HFFc6 (cell line): Measurements from ENCODE around the gene CD59. TPM values are rescaled to one million over a fixed set of nuclear protein-coding genes. Genes with fewer than 3 reads are reported as not detected.

Source experiments
- DNase-seq: peaks from one replicate; pipeline ENCODE4 v3.0.0-alpha.2; 2018
- H3K27ac Mint-ChIP-seq: 2 replicates; pipeline ENCODE4 v1.8.0; 2020; ENCODE audit warnings: mild to moderate bottlenecking, mixed read lengths
- H3K27me3 Mint-ChIP-seq: 2 replicates; pipeline ENCODE4 v1.8.0; 2021; ENCODE audit warnings: mild to moderate bottlenecking, moderate library complexity, mixed read lengths; ENCODE audit not compliant: insufficient read depth
- H3K36me3 Mint-ChIP-seq: 2 replicates; pipeline ENCODE4 v1.8.0; 2021; ENCODE audit warnings: low read depth, mixed read lengths
- H3K4me1 Mint-ChIP-seq: 2 replicates; pipeline ENCODE4 v1.8.0; 2020; ENCODE audit warnings: low read depth, mixed read lengths
- H3K4me3 Mint-ChIP-seq: 2 replicates; pipeline ENCODE4 v1.8.0; 2020; ENCODE audit warnings: mild to moderate bottlenecking, moderate library complexity, mixed read lengths
- H3K9me3 Mint-ChIP-seq: 2 replicates; pipeline ENCODE4 v1.8.0; 2020; ENCODE audit warnings: mild to moderate bottlenecking, mixed read lengths
- total RNA-seq, 6 experiments: library from RNA; stranded (reverse); fragmentation: NEBNext Ultra II Directional; extraction: Animal tissue kit (Norgen Biotek cat#: 25700); gene quantifications; 2 replicates in 1 of 6; 3 replicates in 5 of 6; pipeline ENCODE4 v1.2.3, GENCODE V29; 2021
- TF ChIP-seq, protein P1 (sequence below): fragments of 200-600 bp; sonication (generic); IDR thresholded peaks from 2 replicates; pipeline ENCODE4 v1.5.0; 2021; ENCODE audit warnings: antibody characterized with exemption, mild to moderate bottlenecking

Gene CD59
- total RNA-seq, 6 experiments from 2014 or later, result 1,095 to 1,408 (median 1,232) TPM

DNA sequence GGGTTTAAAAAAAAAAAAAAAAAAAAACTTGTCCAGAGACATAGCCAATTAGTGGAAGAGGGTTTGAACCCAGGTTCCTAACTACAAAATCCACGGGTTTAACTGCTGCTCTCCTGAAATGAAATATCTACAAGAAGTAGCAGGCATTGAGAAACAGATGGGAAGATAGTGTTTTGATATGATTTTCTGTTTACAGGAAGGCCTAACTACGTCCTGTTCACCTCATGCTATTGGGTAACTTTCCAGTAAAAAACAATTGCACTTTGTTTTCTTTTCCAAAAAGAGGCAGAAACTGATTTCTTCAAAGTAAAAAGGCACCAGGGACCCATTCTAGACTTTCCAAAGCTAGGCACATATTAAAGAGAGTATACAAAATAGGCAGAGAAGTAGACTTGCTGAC lies 29.7 kb downstream of the CD59 start:
- DNase-seq, result no peak
- Mint-ChIP-seq H3K36me3 (peaks cover 42% of the 10 kb centered on the region), H3K4me1 (peaks cover 86% of the 10 kb centered on the region), H3K27me3 (no peaks in the 10 kb centered on the region; the same call in none of the 2 replicates), H3K9me3 (no peaks in the 10 kb centered on the region), H3K4me3 (no peak overlapping the region), H3K27ac (peak overlapping the region; percentile 57)
- TF ChIP-seq, protein P1, sequence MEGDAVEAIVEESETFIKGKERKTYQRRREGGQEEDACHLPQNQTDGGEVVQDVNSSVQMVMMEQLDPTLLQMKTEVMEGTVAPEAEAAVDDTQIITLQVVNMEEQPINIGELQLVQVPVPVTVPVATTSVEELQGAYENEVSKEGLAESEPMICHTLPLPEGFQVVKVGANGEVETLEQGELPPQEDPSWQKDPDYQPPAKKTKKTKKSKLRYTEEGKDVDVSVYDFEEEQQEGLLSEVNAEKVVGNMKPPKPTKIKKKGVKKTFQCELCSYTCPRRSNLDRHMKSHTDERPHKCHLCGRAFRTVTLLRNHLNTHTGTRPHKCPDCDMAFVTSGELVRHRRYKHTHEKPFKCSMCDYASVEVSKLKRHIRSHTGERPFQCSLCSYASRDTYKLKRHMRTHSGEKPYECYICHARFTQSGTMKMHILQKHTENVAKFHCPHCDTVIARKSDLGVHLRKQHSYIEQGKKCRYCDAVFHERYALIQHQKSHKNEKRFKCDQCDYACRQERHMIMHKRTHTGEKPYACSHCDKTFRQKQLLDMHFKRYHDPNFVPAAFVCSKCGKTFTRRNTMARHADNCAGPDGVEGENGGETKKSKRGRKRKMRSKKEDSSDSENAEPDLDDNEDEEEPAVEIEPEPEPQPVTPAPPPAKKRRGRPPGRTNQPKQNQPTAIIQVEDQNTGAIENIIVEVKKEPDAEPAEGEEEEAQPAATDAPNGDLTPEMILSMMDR, result no peak

DNA sequence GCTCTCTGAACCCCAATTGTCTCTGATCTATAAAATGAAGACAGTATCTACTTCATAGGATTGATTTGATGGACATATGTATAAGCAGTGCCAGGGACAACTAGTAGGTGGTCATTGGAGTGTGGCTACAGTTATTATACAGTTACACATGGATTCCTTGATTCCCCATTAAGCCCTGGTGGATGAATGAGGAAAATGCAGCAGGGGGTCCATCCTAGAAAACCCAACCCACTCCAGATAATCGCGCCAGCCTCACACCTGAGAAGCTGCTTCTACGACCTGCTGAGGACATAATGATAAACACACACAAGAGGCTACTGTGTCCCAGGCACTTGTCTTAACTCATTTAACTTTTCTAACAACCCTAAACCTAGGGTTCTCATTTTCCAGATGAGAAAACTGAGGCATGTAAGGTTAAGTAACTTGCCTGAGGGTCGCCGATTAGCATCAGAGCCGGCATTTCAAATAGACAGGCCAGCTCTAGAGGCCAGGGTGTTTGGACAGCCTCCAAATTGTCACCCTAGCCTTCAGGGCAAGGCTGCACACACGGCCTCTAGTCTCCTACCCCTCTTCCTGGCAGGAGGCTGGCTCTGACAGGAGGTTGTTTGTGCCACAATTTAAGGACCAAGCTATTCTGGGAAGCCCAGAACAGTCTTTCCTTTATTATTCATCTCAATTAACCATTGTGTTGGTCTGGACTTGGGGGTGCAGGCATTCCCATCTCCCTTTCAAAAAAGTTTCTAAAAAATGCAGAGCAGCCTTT lies 31.8 kb downstream of the CD59 start:
- peaks cover 91% of the 10 kb centered on the region for H3K4me1 Mint-ChIP-seq
- no peaks in the 10 kb centered on the region for H3K9me3 Mint-ChIP-seq
- H3K36me3 Mint-ChIP-seq, result peaks cover 27% of the 10 kb centered on the region
- no peak for DNase-seq
- peak overlapping the region; percentile 79 for H3K27ac Mint-ChIP-seq
- H3K4me3 Mint-ChIP-seq, result peak overlapping the region; percentile 17; the same call in 1 of the 2 replicates
- TF ChIP-seq, protein P1, result peak; percentile 41
- H3K27me3 Mint-ChIP-seq, result peaks cover 5% of the 10 kb centered on the region

DNA sequence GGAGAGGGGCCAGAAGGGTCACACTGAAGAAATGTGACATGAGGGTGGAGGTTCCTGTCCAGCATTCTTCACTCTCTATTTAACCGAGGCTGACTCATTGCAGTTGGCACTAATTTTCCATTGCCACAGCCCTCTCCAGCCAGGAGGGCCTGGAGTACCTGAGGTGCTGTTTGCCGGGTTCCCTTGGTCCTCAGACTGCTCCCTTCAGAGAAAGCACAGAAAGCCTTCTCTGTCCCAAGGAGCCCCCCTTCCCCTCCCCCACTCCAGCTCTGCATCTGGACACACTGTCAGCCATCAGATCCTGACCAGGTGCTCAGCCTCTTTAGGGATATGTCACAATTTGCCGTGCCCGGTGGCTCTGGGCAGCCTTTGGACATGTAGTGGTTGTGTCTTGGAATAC lies 32.4 kb downstream of the CD59 start:
- peaks cover 20% of the 10 kb centered on the region for H3K36me3 Mint-ChIP-seq
- no peak overlapping the region for H3K4me3 Mint-ChIP-seq
- TF ChIP-seq, protein P1, result no peak
- no peak for DNase-seq
- H3K27me3 Mint-ChIP-seq, result peaks cover 5% of the 10 kb centered on the region
- H3K9me3 Mint-ChIP-seq, result no peaks in the 10 kb centered on the region
- peaks cover 88% of the 10 kb centered on the region for H3K4me1 Mint-ChIP-seq
- H3K27ac Mint-ChIP-seq, result peak overlapping the region; percentile 79

DNA sequence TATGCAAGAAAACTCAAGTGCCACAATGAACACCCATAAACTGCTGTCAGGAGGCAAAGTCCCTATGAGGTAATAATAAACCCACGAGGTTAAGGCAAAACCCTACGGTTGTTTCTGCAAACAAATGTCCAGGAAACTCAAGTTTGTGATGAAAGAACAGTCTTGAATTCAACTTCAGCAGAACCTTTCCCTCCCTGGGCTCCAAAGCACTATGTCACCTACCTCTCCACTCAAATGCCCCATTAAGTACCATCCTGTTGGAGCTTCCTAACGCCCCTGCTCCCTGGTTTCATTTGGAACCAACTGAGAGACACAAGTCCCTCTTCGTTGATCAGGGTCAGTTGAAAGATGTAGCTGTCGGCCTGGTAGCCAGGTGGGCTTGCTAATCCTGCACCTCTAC lies 33.0 kb downstream of the CD59 start:
- Mint-ChIP-seq H3K36me3 (peaks cover 16% of the 10 kb centered on the region; the same call in 1 of the 2 replicates), H3K4me3 (no peak overlapping the region; the same call in 1 of the 2 replicates), H3K27ac (peak overlapping the region; percentile 79), H3K27me3 (peaks cover 5% of the 10 kb centered on the region), H3K4me1 (peaks cover 83% of the 10 kb centered on the region), H3K9me3 (no peaks in the 10 kb centered on the region)
- no peak for DNase-seq
- TF ChIP-seq, protein P1, result no peak

DNA sequence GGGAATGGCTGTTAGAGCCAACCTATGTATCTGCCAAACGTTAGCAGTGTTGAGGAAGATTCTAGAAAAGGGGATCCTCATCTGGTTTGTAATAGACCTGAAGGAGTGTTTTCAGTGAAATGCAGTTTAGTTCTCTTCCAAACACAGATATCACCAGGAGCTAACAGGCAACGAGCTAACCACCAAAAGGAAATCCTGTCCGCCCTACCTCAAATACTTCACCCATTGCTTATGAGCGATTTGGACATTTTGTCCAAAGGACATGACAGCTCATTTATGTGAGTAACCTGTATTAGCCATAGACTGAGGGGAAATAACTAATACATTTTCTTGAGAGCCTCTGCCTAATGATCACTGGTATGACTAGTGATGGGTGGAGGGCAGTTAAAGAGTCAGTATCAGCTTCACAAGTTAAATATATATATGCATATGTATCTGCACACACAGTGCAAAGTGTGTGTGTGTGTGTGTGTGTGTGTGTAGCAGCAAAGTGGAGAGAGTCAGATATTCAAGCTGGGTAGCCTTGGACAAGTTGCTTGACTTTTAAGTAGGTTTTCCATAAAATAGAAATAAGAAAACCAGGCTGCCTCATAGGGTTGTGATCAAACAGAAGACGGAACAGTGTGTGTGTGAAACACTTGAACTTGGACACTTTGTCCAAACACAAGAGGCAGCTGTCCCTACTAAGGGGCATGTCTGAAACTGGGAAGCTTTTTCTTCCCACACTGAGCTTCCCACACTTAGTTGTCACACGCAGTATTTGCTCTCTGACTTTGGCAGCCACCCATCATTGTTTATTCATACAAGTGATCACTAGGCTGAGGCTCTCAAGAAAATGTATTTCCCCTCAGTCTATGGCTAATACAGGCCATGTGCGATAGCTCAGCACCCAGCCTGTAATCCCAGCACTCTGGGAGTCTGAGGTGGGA lies 34.7 kb downstream of the CD59 start:
- Mint-ChIP-seq H3K27ac (peak overlapping the region; percentile 96), H3K4me1 (peaks cover 86% of the 10 kb centered on the region), H3K27me3 (peaks cover 7% of the 10 kb centered on the region)

More for the DNA sequence above, 34.7 kb downstream of the CD59 start:
- Mint-ChIP-seq H3K36me3 (peaks cover 11% of the 10 kb centered on the region; the same call in 1 of the 2 replicates), H3K9me3 (no peaks in the 10 kb centered on the region), H3K4me3 (peak overlapping the region; percentile 90)
- DNase-seq, result peak; percentile 68
- TF ChIP-seq, protein P1, result no peak
